B cell (primary cell): ENCODE results near the gene SYTL2. TPM values are rescaled to one million over a fixed set of nuclear protein-coding genes. Genes with fewer than 3 reads are reported as not detected.

Experiments
- ATAC-seq: fragments of 200-7000 bp; cut with Tn5 transposase; one replicate; pipeline ENCODE4 v1.10.0; 2021; ENCODE audit warnings: low read depth, mild to moderate bottlenecking, moderate number of reproducible peaks, moderate library complexity
- CTCF ChIA-PET: fragments of 350-600 bp; sonication (Branson Sonifier 250); formaldehyde crosslinking; loops from one replicate; lab custom pipeline; 2021; ENCODE audit warnings: antibody characterized with exemption, inconsistent platforms; lab: Charles Lee
- POLR2A ChIA-PET: fragments of 350-600 bp; sonication (Branson Sonifier 250); formaldehyde crosslinking; loops from one replicate; lab custom pipeline; 2021; ENCODE audit warnings: antibody characterized with exemption; lab: Charles Lee
- DNase-seq: peaks from one replicate; pipeline ENCODE4 v3.0.0; 2013
- H2AFZ ChIP-seq: 2 replicates; pipeline ENCODE4 v1.6.1; 2012; ENCODE audit warnings: mild to moderate bottlenecking, low read depth, low read length; ENCODE audit not compliant: insufficient read depth, poor library complexity, severe bottlenecking
- H3K27ac ChIP-seq, 2 donors: 1 replicate in 1 of 2; 2 replicates in 1 of 2; pipeline ENCODE4 v1.5.1; 2012 to 2013; ENCODE audit warnings: low read length in 2 of 2, mild to moderate bottlenecking in 2 of 2, moderate library complexity in 1 of 2
- H3K27me3 ChIP-seq, 4 experiments: fragments of 200-600 bp in 1 of 4; sonication (generic) in 1 of 4; replicated peaks in 1 of 4; 1 replicate in 2 of 4; 2 replicates in 2 of 4; pipeline versions ENCODE4 v1.6.1 to v1.7.0; 2013 to 2016; ENCODE audit warnings: low read length in 3 of 4, mild to moderate bottlenecking in 2 of 4, mixed read lengths in 1 of 4, moderate library complexity in 1 of 4; ENCODE audit not compliant: insufficient read depth in 4 of 4, control insufficient read depth in 3 of 4; ENCODE audit errors: control extremely low read depth in 1 of 4
- H3K36me3 ChIP-seq, 2 experiments: replicated peaks in 1 of 2; 1 replicate in 1 of 2; 2 replicates in 1 of 2; pipeline versions ENCODE4 v1.6.1 to v1.7.1; 2013; ENCODE audit warnings: low read length in 1 of 2; ENCODE audit not compliant: insufficient read depth in 2 of 2, control insufficient read depth in 1 of 2; ENCODE audit errors: control extremely low read depth in 1 of 2, extremely low read depth in 1 of 2
- H3K4me1 ChIP-seq, 2 donors: fragments of 200-600 bp in 1 of 2; sonication (generic) in 1 of 2; 1 replicate in 1 of 2; 2 replicates in 1 of 2; pipeline versions ENCODE4 v1.5.1 to v1.6.1; 2013 to 2017; ENCODE audit warnings: low read length in 2 of 2; ENCODE audit not compliant: control insufficient read depth in 2 of 2, insufficient read depth in 2 of 2
- H3K4me2 ChIP-seq: replicated peaks from 2 replicates; pipeline ENCODE3; 2012; ENCODE audit warnings: mild to moderate bottlenecking, low read depth, low read length; ENCODE audit not compliant: poor library complexity, severe bottlenecking
- H3K4me3 ChIP-seq, 5 experiments: fragments of 200-600 bp in 1 of 5; sonication (generic) in 1 of 5; 1 replicate in 3 of 5; 2 replicates in 2 of 5; pipeline versions ENCODE4 v1.5.1 to v1.7.0; 2011 to 2016; ENCODE audit warnings: low read length in 4 of 5, mild to moderate bottlenecking in 4 of 5, low read depth in 2 of 5, control low read depth in 1 of 5, moderate library complexity in 1 of 5; ENCODE audit not compliant: insufficient read depth in 1 of 5; ENCODE audit errors: control extremely low read depth in 1 of 5, extremely low read depth in 1 of 5
- H3K79me2 ChIP-seq: fragments of 200-600 bp; sonication (generic); one replicate; pipeline ENCODE4 v1.6.0; 2016; ENCODE audit warnings: low read length; ENCODE audit not compliant: control insufficient read depth, insufficient read depth
- H3K9ac ChIP-seq: fragments of 200-600 bp; sonication (generic); 2 replicates; pipeline ENCODE4 v1.6.1; 2017; ENCODE audit warnings: mild to moderate bottlenecking, low read length, moderate library complexity
- H3K9me3 ChIP-seq, 3 donors: one replicate each; pipeline versions ENCODE4 v1.6.1 to v1.7.1; 2013; ENCODE audit warnings: low read length in 2 of 3; ENCODE audit not compliant: control insufficient read depth in 2 of 3, insufficient read depth in 1 of 3; ENCODE audit errors: control extremely low read depth in 1 of 3
- H4K20me1 ChIP-seq: 2 replicates; pipeline ENCODE4 v1.6.0; 2012; ENCODE audit warnings: mild to moderate bottlenecking, low read length; ENCODE audit not compliant: insufficient read depth, control insufficient read depth, poor library complexity, severe bottlenecking
- H3K27ac Mint-ChIP-seq: one replicate; pipeline ENCODE4 v1.8.0; 2021; ENCODE audit warnings: mixed read lengths
- H3K27me3 Mint-ChIP-seq: one replicate; pipeline ENCODE4 v1.8.0; 2021; ENCODE audit warnings: mixed read lengths
- H3K4me1 Mint-ChIP-seq: one replicate; pipeline ENCODE4 v1.8.0; 2021; ENCODE audit warnings: mixed read lengths
- H3K4me3 Mint-ChIP-seq: one replicate; pipeline ENCODE4 v1.8.0; 2021; ENCODE audit warnings: mixed read lengths
- H3K9me3 Mint-ChIP-seq: one replicate; pipeline ENCODE4 v1.8.0; 2022; ENCODE audit warnings: mixed read lengths; ENCODE audit not compliant: insufficient read depth
- EZH2 ChIP-seq: IDR thresholded peaks from 2 replicates; pipeline ENCODE4 v1.6.1; 2012; ENCODE audit warnings: borderline replicate concordance, low read depth, mild to moderate bottlenecking, moderate library complexity, low read length; ENCODE audit not compliant: insufficient read depth, poor library complexity, severe bottlenecking
- WGBS: methylation state at CpG from one replicate; pipeline ENCODE4 v1.1.5; 2013; ENCODE audit warnings: missing lambda C conversion rate; ENCODE audit not compliant: insufficient coverage; 5-methylcytosine and 5-hydroxymethylcytosine counted together
- intact Hi-C: fragments of 100-400 bp; cut with micrococcal nuclease; formaldehyde crosslinking; loops from one replicate; pipeline ENCODE4 v1.10.0; 2022
- polyA plus RNA-seq: library from polyadenylated mRNA; depleted of rRNA; stranded (reverse); fragments of >200 nt; gene quantifications from 2 replicates; pipeline ENCODE4 v1.2.3, GENCODE V29; 2012
- total RNA-seq, 2 donors: library from RNA; stranded (reverse); fragments of 120-200 nt in 1 of 2; gene quantifications; 1 replicate in 1 of 2; 2 replicates in 1 of 2; pipeline versions ENCODE4 v1.2.3 to v1.2.4, GENCODE V29; 2013 to 2022
- TF ChIP-seq, protein P1 (sequence below): fragments of 200-600 bp; IDR thresholded peaks from one replicate; pipeline ENCODE4 v1.8.0; 2022; ENCODE audit warnings: antibody characterized with exemption, mild to moderate bottlenecking

SYTL2 gene
- total and polyA plus RNA-seq, 2 donors (not counting 1 experiment from before 2014, with no cell fraction given), result 0.86 to 2.9 TPM

DNA sequence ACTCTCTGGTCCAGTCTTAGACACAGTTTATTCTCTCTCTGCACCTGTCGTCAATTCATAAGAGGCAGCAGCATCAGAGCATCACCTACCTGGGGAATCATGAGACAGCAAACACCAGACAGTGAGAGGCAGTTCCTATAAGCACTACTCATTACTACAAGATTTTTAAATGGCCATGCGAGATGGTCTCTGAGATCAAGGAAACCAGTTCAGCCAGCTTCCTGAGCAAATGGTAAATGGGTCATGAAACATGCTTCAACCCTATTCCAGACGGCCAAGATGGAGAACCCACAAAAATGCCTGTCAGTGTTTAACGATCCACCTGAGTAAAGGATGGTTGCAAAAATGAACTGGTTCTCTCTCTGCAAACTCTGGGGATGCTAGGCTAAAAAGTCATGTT lies 52.9 kb downstream of the SYTL2 start:
- H3K4me3 Mint-ChIP-seq, result no peak overlapping the region
- H3K9me3 Mint-ChIP-seq, result no peaks in the 10 kb centered on the region
- H3K9ac ChIP-seq, result no peak overlapping the region
- H3K27ac Mint-ChIP-seq, result no peak overlapping the region
- H3K36me3 ChIP-seq, result no peaks in the 10 kb centered on the region
- POLR2A ChIA-PET, result no interaction called here
- intact Hi-C loops, result no loop called here
- CTCF ChIA-PET, result no interaction called here
- H4K20me1 ChIP-seq, result no peaks in the 10 kb centered on the region
- no peaks in the 10 kb centered on the region for H3K27me3 Mint-ChIP-seq
- H3K27me3 ChIP-seq, result no peaks in the 10 kb centered on the region
- H3K9me3 ChIP-seq, result no peaks in the 10 kb centered on the region
- no peak overlapping the region for H2AFZ ChIP-seq
- WGBS, result 87% methylated on average over 3 of the region's 4 CpGs
- TF ChIP-seq, protein P1, sequence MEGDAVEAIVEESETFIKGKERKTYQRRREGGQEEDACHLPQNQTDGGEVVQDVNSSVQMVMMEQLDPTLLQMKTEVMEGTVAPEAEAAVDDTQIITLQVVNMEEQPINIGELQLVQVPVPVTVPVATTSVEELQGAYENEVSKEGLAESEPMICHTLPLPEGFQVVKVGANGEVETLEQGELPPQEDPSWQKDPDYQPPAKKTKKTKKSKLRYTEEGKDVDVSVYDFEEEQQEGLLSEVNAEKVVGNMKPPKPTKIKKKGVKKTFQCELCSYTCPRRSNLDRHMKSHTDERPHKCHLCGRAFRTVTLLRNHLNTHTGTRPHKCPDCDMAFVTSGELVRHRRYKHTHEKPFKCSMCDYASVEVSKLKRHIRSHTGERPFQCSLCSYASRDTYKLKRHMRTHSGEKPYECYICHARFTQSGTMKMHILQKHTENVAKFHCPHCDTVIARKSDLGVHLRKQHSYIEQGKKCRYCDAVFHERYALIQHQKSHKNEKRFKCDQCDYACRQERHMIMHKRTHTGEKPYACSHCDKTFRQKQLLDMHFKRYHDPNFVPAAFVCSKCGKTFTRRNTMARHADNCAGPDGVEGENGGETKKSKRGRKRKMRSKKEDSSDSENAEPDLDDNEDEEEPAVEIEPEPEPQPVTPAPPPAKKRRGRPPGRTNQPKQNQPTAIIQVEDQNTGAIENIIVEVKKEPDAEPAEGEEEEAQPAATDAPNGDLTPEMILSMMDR, result no peak
- TF ChIP-seq EZH2, result no peak
- H3K4me2 ChIP-seq, result no peak overlapping the region
- DNase-seq, result no peak
- H3K4me3 ChIP-seq, result no peak overlapping the region
- H3K4me1 ChIP-seq, result peaks cover under 1 to 3% of the 10 kb centered on the region in 2 donors
- peaks cover 6% of the 10 kb centered on the region for H3K4me1 Mint-ChIP-seq
- H3K27ac ChIP-seq, result no peak overlapping the region
- no peak for ATAC-seq
- no peaks in the 10 kb centered on the region for H3K79me2 ChIP-seq

DNA sequence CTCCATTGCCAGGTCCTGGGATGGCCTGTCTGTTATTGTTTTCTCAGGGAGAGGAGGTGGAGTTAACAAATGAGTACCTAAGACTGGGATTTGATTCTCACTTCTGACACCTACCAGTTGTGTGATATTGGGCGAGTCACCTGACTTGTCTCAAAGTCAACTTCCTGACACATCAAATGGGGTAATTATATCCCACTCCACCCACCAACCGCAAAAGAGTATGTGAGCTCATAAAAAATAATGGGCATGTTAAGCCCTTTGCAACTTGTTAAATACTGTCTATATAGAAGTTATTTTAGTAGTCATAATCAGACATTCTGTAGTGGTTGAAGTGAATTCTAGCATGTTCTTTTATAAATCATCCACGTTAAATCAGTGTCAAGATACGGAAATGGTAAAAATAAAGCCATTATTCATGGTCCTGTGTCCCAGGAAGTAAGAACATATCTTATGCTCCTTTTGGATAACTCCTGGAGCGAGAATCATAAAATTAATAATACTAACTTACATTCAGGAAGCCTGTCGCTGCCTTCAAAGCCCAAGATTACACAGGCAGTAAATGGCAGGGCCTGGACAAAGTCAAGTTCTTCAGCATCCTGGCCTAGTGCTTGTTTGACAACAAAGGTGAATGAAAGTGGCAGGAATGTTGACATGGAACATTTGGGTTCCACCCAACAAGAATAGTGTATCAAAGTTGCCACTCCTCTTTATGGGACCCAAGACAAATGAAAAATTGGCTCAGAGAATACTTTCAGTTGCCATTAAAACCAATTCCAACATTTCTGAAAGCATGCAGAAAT lies 54.3 kb downstream of the SYTL2 start:
- WGBS, result no CpG with 5 or more reads among the region's 6 CpGs
- POLR2A ChIA-PET, result no interaction called here

More for the DNA sequence above, 54.3 kb downstream of the SYTL2 start:
- intact Hi-C loops, result no loop called here
- Histone ChIP-seq H3K27me3 (peaks cover 0 to 4% (median 0%) of the 10 kb centered on the region in 4 experiments), H3K36me3 (no peaks in the 10 kb centered on the region), H3K9me3 (no peaks in the 10 kb centered on the region), H3K27ac (no peak overlapping the region), H2AFZ (no peak overlapping the region), H3K79me2 (no peaks in the 10 kb centered on the region), H3K4me2 (no peak overlapping the region), H3K4me3 (no peak overlapping the region), H3K9ac (no peak overlapping the region), H3K4me1 (peaks cover 4 to 5% of the 10 kb centered on the region in 2 donors), H4K20me1 (no peaks in the 10 kb centered on the region)
- CTCF ChIA-PET, result no interaction called here
- Mint-ChIP-seq H3K9me3 (no peaks in the 10 kb centered on the region), H3K27me3 (peaks cover 5% of the 10 kb centered on the region), H3K4me3 (no peak overlapping the region), H3K4me1 (peaks cover 14% of the 10 kb centered on the region), H3K27ac (no peak overlapping the region)
- DNase-seq (no peak), ATAC-seq (no peak)
- TF ChIP-seq, protein P1, result no peak
- TF ChIP-seq EZH2, result no peak
